ENCODE results near the gene SPDYC. TPM values are rescaled to one million over a fixed set of nuclear protein-coding genes. Genes with fewer than 3 reads are reported as not detected.

The SPDYC gene
- total and polyA plus RNA-seq, 9 of the 15 experiments (the other 6 are each of a cell fraction or from before 2014, with no cell fraction given) = 4.4 to 18.8 (median 9.2) TPM

DNA sequence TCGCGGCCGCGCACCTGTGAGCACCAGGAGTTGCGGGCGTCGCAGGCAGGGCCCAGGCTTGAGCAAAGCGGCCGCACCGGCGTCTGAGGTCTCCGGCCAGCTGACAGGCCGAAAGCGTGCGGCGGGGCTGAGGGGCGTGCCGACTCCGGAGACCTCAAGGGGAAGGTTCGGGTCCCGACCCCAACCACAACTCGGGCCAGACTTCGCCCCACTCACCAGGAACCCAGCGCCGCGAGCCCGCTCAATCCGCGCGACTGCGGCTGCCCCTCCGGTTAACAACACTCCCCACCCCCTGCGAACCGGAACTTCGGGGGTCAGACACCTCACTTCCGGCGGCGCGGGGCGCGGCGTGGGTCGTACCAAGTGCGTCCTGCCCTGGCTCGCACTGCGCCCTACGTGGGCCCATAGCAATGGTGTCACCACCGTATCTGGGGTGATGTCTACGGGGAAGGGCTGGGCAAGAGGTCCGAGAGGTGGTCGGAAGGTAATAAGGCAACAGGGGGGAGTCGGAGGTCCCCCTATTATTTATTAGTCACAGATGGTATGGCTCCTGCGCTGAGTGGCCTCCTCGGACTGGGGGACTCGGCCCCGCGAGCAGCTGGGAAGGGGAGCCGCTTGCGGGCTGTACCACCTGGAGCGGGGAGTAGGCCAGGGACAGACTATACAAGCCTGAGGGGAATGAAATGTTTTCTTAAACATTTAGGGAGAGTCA, 35.6 kb upstream of the SPDYC start, which contains the start of gene SYVN1 (continued):
- TF ChIP-seq, protein P1, sequence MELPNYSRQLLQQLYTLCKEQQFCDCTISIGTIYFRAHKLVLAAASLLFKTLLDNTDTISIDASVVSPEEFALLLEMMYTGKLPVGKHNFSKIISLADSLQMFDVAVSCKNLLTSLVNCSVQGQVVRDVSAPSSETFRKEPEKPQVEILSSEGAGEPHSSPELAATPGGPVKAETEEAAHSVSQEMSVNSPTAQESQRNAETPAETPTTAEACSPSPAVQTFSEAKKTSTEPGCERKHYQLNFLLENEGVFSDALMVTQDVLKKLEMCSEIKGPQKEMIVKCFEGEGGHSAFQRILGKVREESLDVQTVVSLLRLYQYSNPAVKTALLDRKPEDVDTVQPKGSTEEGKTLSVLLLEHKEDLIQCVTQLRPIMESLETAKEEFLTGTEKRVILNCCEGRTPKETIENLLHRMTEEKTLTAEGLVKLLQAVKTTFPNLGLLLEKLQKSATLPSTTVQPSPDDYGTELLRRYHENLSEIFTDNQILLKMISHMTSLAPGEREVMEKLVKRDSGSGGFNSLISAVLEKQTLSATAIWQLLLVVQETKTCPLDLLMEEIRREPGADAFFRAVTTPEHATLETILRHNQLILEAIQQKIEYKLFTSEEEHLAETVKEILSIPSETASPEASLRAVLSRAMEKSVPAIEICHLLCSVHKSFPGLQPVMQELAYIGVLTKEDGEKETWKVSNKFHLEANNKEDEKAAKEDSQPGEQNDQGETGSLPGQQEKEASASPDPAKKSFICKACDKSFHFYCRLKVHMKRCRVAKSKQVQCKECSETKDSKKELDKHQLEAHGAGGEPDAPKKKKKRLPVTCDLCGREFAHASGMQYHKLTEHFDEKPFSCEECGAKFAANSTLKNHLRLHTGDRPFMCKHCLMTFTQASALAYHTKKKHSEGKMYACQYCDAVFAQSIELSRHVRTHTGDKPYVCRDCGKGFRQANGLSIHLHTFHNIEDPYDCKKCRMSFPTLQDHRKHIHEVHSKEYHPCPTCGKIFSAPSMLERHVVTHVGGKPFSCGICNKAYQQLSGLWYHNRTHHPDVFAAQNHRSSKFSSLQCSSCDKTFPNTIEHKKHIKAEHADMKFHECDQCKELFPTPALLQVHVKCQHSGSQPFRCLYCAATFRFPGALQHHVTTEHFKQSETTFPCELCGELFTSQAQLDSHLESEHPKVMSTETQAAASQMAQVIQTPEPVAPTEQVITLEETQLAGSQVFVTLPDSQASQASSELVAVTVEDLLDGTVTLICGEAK (IDR thresholded peaks at IDR 0.05) = peak; percentile 97
- TF ChIP-seq, protein P1 (CRISPR knock-in tag; IDR thresholded peaks at IDR 0.05) = no peak
- TF ChIP-seq, protein P2, sequence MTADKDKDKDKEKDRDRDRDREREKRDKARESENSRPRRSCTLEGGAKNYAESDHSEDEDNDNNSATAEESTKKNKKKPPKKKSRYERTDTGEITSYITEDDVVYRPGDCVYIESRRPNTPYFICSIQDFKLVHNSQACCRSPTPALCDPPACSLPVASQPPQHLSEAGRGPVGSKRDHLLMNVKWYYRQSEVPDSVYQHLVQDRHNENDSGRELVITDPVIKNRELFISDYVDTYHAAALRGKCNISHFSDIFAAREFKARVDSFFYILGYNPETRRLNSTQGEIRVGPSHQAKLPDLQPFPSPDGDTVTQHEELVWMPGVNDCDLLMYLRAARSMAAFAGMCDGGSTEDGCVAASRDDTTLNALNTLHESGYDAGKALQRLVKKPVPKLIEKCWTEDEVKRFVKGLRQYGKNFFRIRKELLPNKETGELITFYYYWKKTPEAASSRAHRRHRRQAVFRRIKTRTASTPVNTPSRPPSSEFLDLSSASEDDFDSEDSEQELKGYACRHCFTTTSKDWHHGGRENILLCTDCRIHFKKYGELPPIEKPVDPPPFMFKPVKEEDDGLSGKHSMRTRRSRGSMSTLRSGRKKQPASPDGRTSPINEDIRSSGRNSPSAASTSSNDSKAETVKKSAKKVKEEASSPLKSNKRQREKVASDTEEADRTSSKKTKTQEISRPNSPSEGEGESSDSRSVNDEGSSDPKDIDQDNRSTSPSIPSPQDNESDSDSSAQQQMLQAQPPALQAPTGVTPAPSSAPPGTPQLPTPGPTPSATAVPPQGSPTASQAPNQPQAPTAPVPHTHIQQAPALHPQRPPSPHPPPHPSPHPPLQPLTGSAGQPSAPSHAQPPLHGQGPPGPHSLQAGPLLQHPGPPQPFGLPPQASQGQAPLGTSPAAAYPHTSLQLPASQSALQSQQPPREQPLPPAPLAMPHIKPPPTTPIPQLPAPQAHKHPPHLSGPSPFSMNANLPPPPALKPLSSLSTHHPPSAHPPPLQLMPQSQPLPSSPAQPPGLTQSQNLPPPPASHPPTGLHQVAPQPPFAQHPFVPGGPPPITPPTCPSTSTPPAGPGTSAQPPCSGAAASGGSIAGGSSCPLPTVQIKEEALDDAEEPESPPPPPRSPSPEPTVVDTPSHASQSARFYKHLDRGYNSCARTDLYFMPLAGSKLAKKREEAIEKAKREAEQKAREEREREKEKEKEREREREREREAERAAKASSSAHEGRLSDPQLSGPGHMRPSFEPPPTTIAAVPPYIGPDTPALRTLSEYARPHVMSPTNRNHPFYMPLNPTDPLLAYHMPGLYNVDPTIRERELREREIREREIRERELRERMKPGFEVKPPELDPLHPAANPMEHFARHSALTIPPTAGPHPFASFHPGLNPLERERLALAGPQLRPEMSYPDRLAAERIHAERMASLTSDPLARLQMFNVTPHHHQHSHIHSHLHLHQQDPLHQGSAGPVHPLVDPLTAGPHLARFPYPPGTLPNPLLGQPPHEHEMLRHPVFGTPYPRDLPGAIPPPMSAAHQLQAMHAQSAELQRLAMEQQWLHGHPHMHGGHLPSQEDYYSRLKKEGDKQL (CRISPR knock-in tag; IDR thresholded peaks at IDR 0.05; ENCODE audit: borderline replicate concordance) = no peak
- TF ChIP-seq NCOR1 (IDR thresholded peaks at IDR 0.05) = peak; percentile 43; the same call in 1 of the 2 replicates
- no peak for TF ChIP-seq CHD2 (IDR thresholded peaks at IDR 0.05; ENCODE audit: low read depth, low read length)
- no peak for TF ChIP-seq GTF2A2 (tag; IDR thresholded peaks at IDR 0.05)
- TF ChIP-seq, protein P3, sequence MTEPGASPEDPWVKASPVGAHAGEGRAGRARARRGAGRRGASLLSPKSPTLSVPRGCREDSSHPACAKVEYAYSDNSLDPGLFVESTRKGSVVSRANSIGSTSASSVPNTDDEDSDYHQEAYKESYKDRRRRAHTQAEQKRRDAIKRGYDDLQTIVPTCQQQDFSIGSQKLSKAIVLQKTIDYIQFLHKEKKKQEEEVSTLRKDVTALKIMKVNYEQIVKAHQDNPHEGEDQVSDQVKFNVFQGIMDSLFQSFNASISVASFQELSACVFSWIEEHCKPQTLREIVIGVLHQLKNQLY (CRISPR knock-in tag; conservative IDR thresholded peaks at IDR 0.05) = no peak
- no peak for TF ChIP-seq FOXJ3 (CRISPR knock-in tag; IDR thresholded peaks at IDR 0.05)
- TF ChIP-seq TSC22D4 (tag; IDR thresholded peaks at IDR 0.05) = no peak
- peak; percentile 92 for TF ChIP-seq POLR2H (tag; IDR thresholded peaks at IDR 0.05; ENCODE audit: low read depth)
